ENCODE measurements around the gene FANCI.

Gene FANCI

GRCh38 chr15:89307046-89307587, 63.3 kb downstream of the FANCI start:
- DNase-seq (ENCODE audit: low spot score): peak; percentile 64

DNA sequence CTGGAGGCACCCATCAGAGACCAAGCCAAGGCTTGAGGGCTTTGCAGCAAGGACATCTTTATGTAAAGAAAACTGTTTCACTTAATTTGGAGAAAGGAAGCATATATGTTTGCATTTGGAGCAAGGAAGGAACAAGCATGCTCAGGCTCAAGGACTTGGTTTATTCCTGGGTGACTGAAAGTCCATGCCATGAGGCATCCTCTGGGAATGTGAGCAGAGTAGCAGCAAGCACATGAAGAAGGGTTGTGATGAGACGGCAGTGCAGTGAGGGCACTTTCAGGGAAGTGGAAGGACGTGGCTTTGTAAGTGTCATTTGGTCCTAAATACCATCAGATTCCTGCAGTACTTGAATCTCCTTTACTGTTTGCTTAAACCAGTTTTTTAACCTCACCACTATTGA, 64.0 kb downstream of the FANCI start:
- DNase-seq (ENCODE audit: low spot score): peak; percentile 69

- DNase-seq (ENCODE audit: low spot score): no peak
These were observed 64.5 kb downstream of the FANCI start for GRCh38 chr15:89308236-89308635.

DNA sequence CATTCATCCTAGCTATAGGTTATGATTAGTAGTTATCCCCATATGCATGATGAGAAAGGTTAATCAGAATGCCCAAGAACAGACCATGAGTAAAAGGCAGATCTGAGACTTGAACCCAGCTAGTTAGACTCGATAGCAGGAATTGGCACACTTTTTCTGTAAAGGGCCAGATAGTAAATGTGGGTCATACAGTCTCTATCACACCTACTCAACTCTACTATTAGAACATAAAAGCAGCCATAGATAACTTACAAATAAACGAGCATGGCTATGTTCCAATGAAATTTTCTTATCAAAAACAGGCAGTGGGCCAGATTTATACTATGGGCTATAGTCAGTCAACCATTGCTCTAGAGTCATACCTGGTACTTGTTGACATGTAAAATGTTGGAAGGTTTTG, 66.2 kb downstream of the FANCI start:
- no peak for DNase-seq (ENCODE audit: low spot score)

DNA sequence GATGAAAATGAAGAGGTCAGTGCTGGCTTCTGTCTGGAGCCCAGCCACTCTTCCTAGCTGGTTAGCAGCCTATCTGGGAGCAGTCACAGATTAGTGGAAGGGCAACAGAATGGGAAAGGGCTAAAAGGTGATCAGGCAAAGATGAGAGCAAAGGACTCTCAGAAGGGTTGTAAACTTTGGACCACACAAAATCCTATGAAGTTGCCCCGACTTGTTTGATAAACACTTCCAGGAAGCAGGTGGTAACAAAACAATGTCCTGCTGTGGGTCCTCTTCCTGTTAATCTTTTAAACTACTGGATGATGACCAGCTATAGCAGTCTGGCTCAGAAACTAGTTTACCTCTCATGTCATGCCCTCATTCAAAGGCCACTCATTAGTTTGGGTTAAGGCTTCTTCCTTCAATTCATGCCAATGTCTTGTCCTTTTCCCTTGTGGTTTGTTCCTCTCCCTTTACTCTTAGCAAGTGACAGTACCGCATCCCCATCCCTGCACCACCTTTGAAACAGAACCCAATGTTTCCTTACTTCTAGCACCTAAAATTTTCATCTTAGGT, 71.7 kb downstream of the FANCI start:
- DNase-seq (ENCODE audit: low spot score): no peak

DNA sequence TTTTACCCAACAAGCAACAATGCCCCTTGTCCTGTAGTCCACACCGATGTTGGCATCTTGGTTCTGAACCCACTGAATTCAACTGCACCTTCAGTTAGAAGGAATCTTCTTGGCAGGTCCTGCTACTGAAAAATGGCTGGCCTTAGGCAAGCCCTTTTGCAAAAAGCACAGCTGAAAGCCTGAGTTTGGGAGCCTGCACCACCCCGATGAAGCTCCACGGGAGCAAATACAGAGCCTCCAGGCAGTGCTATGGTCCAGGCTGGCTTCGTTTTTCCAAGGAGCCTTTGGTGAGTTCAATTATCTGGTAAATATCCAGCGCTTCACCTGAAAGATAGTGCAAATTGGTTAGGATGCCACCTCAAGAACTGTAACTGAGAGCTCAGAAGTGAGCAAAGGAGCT, 72.7 kb downstream of the FANCI start:
- DNase-seq (ENCODE audit: low spot score): no peak

GRCh38 chr15:89317186-89317720, 73.5 kb downstream of the FANCI start:
- DNase-seq (ENCODE audit: low spot score): no peak

DNA sequence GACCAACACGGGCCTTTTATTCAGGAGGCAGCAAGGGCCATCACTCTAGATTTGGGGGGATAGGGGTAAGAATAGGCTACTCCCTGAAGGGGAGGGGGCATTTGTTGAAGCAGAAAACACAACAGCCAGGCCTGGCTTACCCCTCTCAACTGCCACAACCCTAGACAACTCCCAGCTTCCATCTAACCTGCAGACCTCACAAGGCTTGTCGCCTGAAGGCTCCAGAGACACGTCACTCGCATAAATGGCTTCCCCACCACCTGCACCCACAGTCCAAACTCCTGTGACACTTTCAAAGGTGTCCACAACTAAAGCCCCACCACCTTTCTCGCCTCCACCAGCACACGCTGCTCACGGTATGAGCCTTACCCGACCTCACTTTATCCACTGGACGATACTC, 75.9 kb downstream of the FANCI start:
- no peak for DNase-seq (ENCODE audit: low spot score)

- DNase-seq (ENCODE audit: low spot score): no peak
These were observed 76.4 kb downstream of the FANCI start for GRCh38 chr15:89320200-89320599.

DNA sequence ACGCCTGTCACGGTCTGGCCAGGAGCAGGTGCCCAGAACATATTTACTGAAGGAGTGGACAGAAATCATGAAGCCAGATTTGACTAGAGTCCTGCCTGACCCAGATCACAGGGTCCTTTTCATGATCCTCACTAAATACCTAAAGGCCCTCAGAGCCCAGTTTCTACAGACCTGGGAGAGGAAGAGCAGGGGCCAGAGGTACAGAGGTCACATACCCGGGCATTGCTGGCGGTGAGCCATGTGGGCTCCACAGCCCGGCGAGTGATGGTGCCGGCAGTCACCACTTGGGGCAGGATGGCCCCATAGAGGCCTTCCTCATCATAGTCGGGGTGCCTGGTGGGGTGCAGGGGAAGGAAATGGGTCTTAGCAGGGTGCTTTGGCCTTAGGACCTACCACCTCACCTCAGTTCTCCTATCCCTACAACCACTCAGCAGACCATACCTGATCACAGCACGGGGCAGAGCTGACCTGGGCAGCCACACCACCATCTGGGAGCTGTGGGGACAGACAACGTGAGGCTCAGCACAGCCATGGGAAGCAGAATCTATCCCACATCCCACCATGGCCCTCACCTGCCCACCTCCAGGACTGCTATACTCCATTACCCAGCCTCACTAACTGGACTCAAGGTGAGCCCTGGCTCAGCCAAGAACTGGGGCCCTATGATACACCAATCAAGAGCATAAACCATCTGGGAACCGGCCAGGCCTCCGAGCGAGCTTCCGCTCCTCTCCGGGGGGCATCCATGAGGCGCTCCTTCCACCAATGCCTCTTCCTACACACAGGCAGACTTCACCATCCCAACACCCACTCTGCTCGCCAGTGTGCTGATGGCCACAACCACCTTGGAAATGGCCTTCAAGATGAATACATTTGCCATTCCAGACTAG, 78.0 kb downstream of the FANCI start:
- no peak for DNase-seq (ENCODE audit: low spot score)

DNA sequence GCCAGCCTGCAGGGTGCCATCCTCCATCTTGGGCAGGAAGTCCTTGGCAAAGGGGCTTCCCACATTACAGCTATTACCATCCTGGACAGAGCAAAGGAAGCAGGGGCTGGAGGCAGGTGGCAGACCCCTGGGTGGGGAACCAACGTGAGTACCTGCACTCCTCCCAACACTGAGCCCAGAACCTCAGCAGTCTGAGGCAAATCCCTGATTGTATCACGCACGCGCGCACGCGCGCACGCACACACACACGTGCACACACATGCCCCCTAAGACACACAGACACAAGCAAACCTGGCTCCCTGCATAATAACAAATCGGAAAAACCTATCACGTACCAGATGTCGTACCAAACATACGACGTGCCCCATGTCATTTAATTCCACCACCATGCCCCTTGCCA, 79.0 kb downstream of the FANCI start:
- DNase-seq (ENCODE audit: low spot score): no peak

GRCh38 chr15:89323825-89324224, 80.0 kb downstream of the FANCI start:
- DNase-seq (ENCODE audit: low spot score): no peak

- DNase-seq (ENCODE audit: low spot score): no peak
These were observed 81.4 kb downstream of the FANCI start for GRCh38 chr15:89325039-89325803.

DNA sequence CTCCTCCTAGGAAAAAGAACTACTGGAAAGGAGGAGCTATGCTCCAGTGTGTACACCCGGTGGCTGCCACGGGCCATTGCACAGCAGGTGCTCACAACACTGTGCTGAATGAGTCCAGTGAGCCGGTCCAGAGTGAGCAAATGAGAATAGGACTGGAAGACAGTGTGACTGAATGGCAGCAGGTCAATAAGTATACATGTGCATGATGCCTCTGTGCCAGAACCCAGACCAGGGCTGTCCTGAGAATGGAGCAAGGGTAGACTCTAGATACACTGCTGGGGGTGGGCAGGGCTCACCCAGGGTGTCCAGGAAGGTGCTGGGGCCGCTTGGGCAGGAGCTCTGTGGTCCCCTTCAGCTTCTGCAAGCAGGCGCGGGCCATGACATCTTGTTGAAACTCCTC, 82.5 kb downstream of the FANCI start:
- no peak for DNase-seq (ENCODE audit: low spot score)

DNA sequence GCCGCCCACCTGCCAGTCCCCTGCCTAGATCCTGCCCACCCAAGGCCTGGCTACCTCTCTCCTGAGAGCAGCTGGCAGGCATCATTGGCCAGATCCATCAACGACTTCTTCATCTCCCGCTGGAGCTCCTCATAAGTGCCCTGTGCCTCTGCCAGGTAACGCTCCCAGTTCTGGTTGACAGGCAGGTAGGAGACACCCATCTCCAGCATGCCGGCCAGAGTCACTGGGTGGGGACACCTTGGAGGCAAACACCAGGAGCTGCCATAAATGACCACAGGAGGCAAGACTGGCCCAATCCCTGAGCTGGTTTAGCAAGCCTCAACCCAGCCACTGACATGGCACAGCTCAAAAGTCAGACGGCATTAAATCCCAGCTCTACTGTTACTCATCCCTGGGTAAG, 83.3 kb downstream of the FANCI start:
- DNase-seq (ENCODE audit: low spot score): no peak

DNA sequence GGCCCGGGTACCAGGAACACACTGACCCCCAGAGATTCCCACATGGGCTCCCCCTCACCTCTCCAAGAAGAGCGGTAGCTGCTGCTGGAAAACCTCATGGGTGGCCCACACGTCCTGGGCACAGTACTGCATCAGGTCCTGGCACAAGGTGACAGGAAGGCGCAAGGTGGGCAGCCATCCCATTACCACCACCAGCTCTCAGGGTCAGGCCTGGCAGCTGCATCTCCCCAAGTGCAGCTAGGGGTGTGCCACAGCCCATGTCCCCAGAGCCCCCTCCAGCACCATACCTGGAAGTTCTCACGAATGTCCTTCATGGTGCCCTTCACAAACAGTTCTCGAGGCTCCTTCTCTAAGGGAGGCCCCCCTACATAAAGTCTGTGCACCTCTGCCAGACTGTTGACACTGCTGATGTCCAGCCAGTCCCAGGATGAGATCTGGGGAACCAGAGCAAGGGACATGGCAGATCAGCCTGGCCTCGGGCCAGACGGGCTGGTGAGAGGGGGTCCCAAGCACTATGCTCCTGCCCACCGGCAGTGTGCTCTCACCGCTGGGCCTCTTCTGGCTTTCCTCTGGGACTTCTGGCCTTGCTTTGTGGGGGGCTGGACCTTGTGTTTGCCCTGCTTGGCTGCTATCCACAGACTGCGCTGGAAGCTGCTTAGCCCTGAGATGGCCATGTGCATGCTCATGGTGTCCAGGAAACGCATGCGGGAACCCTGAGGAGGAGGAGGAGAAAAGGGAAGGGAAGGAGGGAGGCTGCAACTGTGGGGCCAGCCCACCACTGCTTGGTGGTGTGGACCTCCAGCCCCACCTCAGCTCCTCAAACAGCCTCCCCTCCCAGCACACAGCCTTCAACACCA, 84.8 kb downstream of the FANCI start:
- no peak for DNase-seq (ENCODE audit: low spot score)

DNA sequence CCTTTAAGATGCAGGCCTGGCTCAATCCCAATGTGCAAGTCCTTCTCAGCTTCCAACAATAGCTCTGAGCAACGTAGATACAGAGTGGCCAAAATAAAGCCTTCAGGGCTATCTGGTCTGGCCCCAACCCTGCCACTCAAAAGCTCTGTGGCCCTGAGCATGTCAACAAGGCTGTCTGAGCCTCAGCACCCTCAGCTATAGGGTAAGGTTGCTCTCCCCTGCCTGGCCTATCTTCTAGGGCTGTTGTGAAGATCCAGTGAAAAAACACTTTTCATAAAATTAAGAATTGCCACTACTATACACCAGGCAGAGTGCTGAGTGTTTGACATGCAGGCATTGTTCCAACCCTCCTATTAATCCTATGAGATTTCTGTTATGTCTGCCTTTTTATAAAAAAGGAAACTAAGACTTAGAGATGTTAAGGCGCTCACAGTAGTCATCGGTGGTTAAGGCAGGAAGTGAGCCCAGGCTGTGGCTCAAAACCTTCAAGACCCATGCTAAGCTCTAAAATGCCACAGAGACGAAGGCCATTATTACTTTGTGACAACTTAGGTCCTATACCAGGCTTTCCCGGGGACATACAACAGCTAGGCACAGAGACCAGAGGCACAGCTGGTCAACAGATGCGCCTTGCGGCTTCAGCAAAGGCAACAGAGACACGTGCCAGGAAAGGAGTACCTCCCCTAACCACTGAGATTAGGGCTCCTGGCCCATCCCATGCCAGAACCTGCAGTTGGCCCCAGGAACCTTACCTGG, 85.7 kb downstream of the FANCI start:
- DNase-seq (ENCODE audit: low spot score): no peak

DNA sequence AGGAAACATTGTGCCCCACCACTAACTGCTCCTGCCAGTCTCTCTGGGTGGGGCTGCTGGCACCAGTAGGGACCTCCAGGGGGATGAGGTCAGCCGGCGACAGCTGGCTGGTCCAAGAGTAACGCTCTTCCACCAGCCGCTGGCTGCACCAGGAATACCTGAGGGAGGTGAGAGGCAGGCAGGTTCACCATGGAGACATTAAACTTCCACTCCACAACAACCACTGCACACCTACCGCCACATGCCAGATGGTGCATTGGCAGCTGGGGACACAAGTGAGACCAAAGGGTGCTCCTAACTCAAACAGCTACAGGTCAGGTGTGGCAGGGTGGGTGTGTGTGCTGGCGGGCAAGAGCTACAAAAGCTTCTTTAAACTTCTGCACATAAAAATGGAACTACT, 86.3 kb downstream of the FANCI start:
- DNase-seq (ENCODE audit: low spot score): no peak

GRCh38 chr15:89330881-89331595, 87.3 kb downstream of the FANCI start:
- no peak for DNase-seq (ENCODE audit: low spot score)

- peak; percentile 35 for DNase-seq (ENCODE audit: low spot score)
These were observed 88.7 kb downstream of the FANCI start for GRCh38 chr15:89332446-89332845.

Measured in AG08395 (cell line).